Measurements from ENCODE around the gene TNIP2.
A peak's percentile ranks its signal among the peaks of the same experiment; 100 is the strongest.

The TNIP2 gene

GRCh38 chr4:2796849-2797544 is 40.9 kb upstream of the TNIP2 start:
- peak; percentile 32 for DNase-seq
- H3K27ac Mint-ChIP-seq = no peak overlapping the region
- peaks cover 2% of the 10 kb centered on the region for H3K36me3 Mint-ChIP-seq (ENCODE audit: low read depth)
- H3K27me3 Mint-ChIP-seq = no peaks in the 10 kb centered on the region
- H3K4me3 Mint-ChIP-seq = no peak overlapping the region
- H3K4me1 Mint-ChIP-seq (ENCODE audit: low read depth) = peaks cover 68% of the 10 kb centered on the region
- no peaks in the 10 kb centered on the region for H3K9me3 Mint-ChIP-seq

GRCh38 chr4:2795893-2796848 is 40.0 kb upstream of the TNIP2 start:
- H3K4me3 Mint-ChIP-seq = no peak overlapping the region
- H3K4me1 Mint-ChIP-seq (ENCODE audit: low read depth) = peaks cover 69% of the 10 kb centered on the region

GRCh38 chr4:2795300-2795892 is 39.3 kb upstream of the TNIP2 start:
- peaks cover 2% of the 10 kb centered on the region for H3K36me3 Mint-ChIP-seq (ENCODE audit: low read depth)
- no peak overlapping the region for H3K4me3 Mint-ChIP-seq
- H3K9me3 Mint-ChIP-seq = no peaks in the 10 kb centered on the region

More at GRCh38 chr4:2795893-2796848, 40.0 kb upstream of the TNIP2 start:
- H3K27ac Mint-ChIP-seq = no peak overlapping the region
- H3K9me3 Mint-ChIP-seq = no peaks in the 10 kb centered on the region
- DNase-seq = peak; percentile 32
- peaks cover 2% of the 10 kb centered on the region for H3K36me3 Mint-ChIP-seq (ENCODE audit: low read depth)
- no peaks in the 10 kb centered on the region for H3K27me3 Mint-ChIP-seq

GRCh38 chr4:2794486-2795299 is 38.6 kb upstream of the TNIP2 start:
- H3K27ac Mint-ChIP-seq = peak overlapping the region; percentile 91
- no peaks in the 10 kb centered on the region for H3K9me3 Mint-ChIP-seq

More at GRCh38 chr4:2795300-2795892, 39.3 kb upstream of the TNIP2 start:
- H3K27ac Mint-ChIP-seq = no peak overlapping the region
- peak; percentile 29 for DNase-seq
- peaks cover 65% of the 10 kb centered on the region for H3K4me1 Mint-ChIP-seq (ENCODE audit: low read depth)
- H3K27me3 Mint-ChIP-seq = no peaks in the 10 kb centered on the region

GRCh38 chr4:2793586-2794485 is 37.7 kb upstream of the TNIP2 start:
- H3K36me3 Mint-ChIP-seq (ENCODE audit: low read depth) = peaks cover 2% of the 10 kb centered on the region
- peak overlapping the region; percentile 77 for H3K4me3 Mint-ChIP-seq
- peak overlapping the region; percentile 91 for H3K27ac Mint-ChIP-seq
- H3K27me3 Mint-ChIP-seq = no peaks in the 10 kb centered on the region
- DNase-seq = peak; percentile 75
- no peaks in the 10 kb centered on the region for H3K9me3 Mint-ChIP-seq
- peaks cover 61% of the 10 kb centered on the region for H3K4me1 Mint-ChIP-seq (ENCODE audit: low read depth)

More at GRCh38 chr4:2794486-2795299, 38.6 kb upstream of the TNIP2 start:
- DNase-seq = peak; percentile 46
- Mint-ChIP-seq H3K36me3 (ENCODE audit: low read depth) (peaks cover 2% of the 10 kb centered on the region), H3K4me3 (peak overlapping the region; percentile 77), H3K4me1 (ENCODE audit: low read depth) (peaks cover 61% of the 10 kb centered on the region), H3K27me3 (no peaks in the 10 kb centered on the region)

- Mint-ChIP-seq H3K36me3 (ENCODE audit: low read depth) (no peaks in the 10 kb centered on the region), H3K4me1 (ENCODE audit: low read depth) (peaks cover 61% of the 10 kb centered on the region), H3K9me3 (no peaks in the 10 kb centered on the region), H3K27ac (peak within 1 kb of the TSS; percentile 91), H3K4me3 (peak within 1 kb of the TSS; percentile 77), H3K27me3 (no peaks in the 10 kb centered on the region)
- peak; percentile 77 for DNase-seq
Observed at GRCh38 chr4:2792711-2793585, 36.8 kb upstream of the TNIP2 start, which contains the start of gene SH3BP2. SH3BP2 (plus strand) TSS chr4:2793085; CDS start chr4:2820618, 27,533 bp downstream.

GRCh38 chr4:2792396-2792710 is 36.2 kb upstream of the TNIP2 start:
- peak overlapping the region; percentile 36 for H3K4me3 Mint-ChIP-seq
- H3K9me3 Mint-ChIP-seq = no peaks in the 10 kb centered on the region
- H3K36me3 Mint-ChIP-seq (ENCODE audit: low read depth) = no peaks in the 10 kb centered on the region
- DNase-seq = no peak
- H3K27me3 Mint-ChIP-seq = no peaks in the 10 kb centered on the region
- no peak overlapping the region for H3K27ac Mint-ChIP-seq
- H3K4me1 Mint-ChIP-seq (ENCODE audit: low read depth) = peaks cover 61% of the 10 kb centered on the region

- Mint-ChIP-seq H3K9me3 (no peaks in the 10 kb centered on the region), H3K27ac (no peak overlapping the region), H3K4me3 (peak overlapping the region; percentile 23), H3K36me3 (ENCODE audit: low read depth) (no peaks in the 10 kb centered on the region), H3K27me3 (no peaks in the 10 kb centered on the region), H3K4me1 (ENCODE audit: low read depth) (peaks cover 64% of the 10 kb centered on the region)
- peak; percentile 37 for DNase-seq
Observed at GRCh38 chr4:2791518-2792395, 35.6 kb upstream of the TNIP2 start.

- H3K27ac Mint-ChIP-seq = no peak overlapping the region
- peaks cover 70% of the 10 kb centered on the region for H3K4me1 Mint-ChIP-seq (ENCODE audit: low read depth)
- H3K4me3 Mint-ChIP-seq = no peak overlapping the region
- no peaks in the 10 kb centered on the region for H3K36me3 Mint-ChIP-seq (ENCODE audit: low read depth)
- DNase-seq = no peak
- H3K9me3 Mint-ChIP-seq = no peaks in the 10 kb centered on the region
- H3K27me3 Mint-ChIP-seq = no peaks in the 10 kb centered on the region
Observed at GRCh38 chr4:2790583-2791517, 34.7 kb upstream of the TNIP2 start.

GRCh38 chr4:2789793-2790582 is 33.9 kb upstream of the TNIP2 start:
- no peaks in the 10 kb centered on the region for H3K36me3 Mint-ChIP-seq (ENCODE audit: low read depth)
- H3K4me3 Mint-ChIP-seq = no peak overlapping the region
- H3K9me3 Mint-ChIP-seq = no peaks in the 10 kb centered on the region
- DNase-seq = no peak
- no peak overlapping the region for H3K27ac Mint-ChIP-seq
- H3K4me1 Mint-ChIP-seq (ENCODE audit: low read depth) = peaks cover 69% of the 10 kb centered on the region
- H3K27me3 Mint-ChIP-seq = no peaks in the 10 kb centered on the region
